ENCODE results near the gene C12orf56.
A peak's percentile ranks its signal among the peaks of the same experiment; 100 is the strongest.

- TF ChIP-seq EP300 (IDR thresholded peaks at IDR 0.05; ENCODE audit: borderline replicate concordance) (no peak), YY1 (IDR thresholded peaks at IDR 0.05; ENCODE audit: low read depth) (peak; percentile 38; the same call in 1 of the 2 replicates), RAD21 (IDR thresholded peaks at IDR 0.05; ENCODE audit: low read depth) (peak; percentile 83), TCF12 (IDR thresholded peaks at IDR 0.05; ENCODE audit: low read depth) (no peak), REST (IDR thresholded peaks at IDR 0.05; ENCODE audit: low read depth) (no peak), CREB1 (IDR thresholded peaks at IDR 0.05; ENCODE audit: low read depth) (no peak), MAX (IDR thresholded peaks at IDR 0.05) (0 out of 2 replicates have a peak, but pooled peaks have one; percentile 27), TAF1 (IDR thresholded peaks at IDR 0.05; ENCODE audit: low read depth) (no peak), CEBPB (IDR thresholded peaks at IDR 0.05) (no peak), EGR1 (IDR thresholded peaks at IDR 0.05) (no peak), USF1 (IDR thresholded peaks at IDR 0.05) (no peak), TEAD4 (IDR thresholded peaks at IDR 0.05) (no peak; the same call in 1 of the 2 replicates), ZBTB7A (IDR thresholded peaks at IDR 0.05; ENCODE audit: low read depth) (no peak)
Observed at GRCh38 chr12:64273527-64274403, 116.8 kb downstream of the C12orf56 start.
